Stimulated activated CD8-positive, alpha-beta memory T cell treated with anti-CD3 and anti-CD28 coated beads, Interleukin-2, amount 100 ng/mL, for 48 hours (primary cell): ENCODE data around the gene MAPK10.
A peak's percentile ranks its signal among the peaks of the same experiment; 100 is the strongest.

ENCODE experiments used
- DNase-seq, 2 donors: peaks; one replicate each; pipeline ENCODE4 v3.0.0-alpha.2; 2020; ENCODE audit warnings: low read depth in 2 of 2

The MAPK10 gene

GRCh38 chr4:86359944-86360478 lies at the start of gene MAPK10:
MAPK10 (minus strand) TSS chr4:86360053.
- DNase-seq = peak; percentile 3 to 10

GRCh38 chr4:86403575-86403974 lies 43.7 kb upstream of the MAPK10 start:
- no peak for DNase-seq

GRCh38 chr4:86401826-86402225 lies 42.0 kb upstream of the MAPK10 start:
- DNase-seq = no peak

GRCh38 chr4:86400216-86400615 lies 40.4 kb upstream of the MAPK10 start:
- DNase-seq = no peak

- no peak for DNase-seq
Observed at GRCh38 chr4:86398187-86398586, 38.3 kb upstream of the MAPK10 start.

- DNase-seq = no peak
Observed at GRCh38 chr4:86393749-86394148, 33.9 kb upstream of the MAPK10 start.

GRCh38 chr4:86389664-86390063 lies 29.8 kb upstream of the MAPK10 start:
- DNase-seq = no peak

- no peak for DNase-seq
Observed at GRCh38 chr4:86388252-86388651, 28.4 kb upstream of the MAPK10 start.

GRCh38 chr4:86386817-86387415 lies 27.1 kb upstream of the MAPK10 start:
- no peak for DNase-seq

GRCh38 chr4:86386201-86386600 lies 26.3 kb upstream of the MAPK10 start:
- no peak for DNase-seq

GRCh38 chr4:86381431-86381830 lies 21.6 kb upstream of the MAPK10 start:
- no peak for DNase-seq

- no peak for DNase-seq
Observed at GRCh38 chr4:86380181-86380724, 20.4 kb upstream of the MAPK10 start.

GRCh38 chr4:86376850-86377249 lies 17.0 kb upstream of the MAPK10 start:
- DNase-seq = no peak

- DNase-seq = no peak
Observed at GRCh38 chr4:86368433-86368832, 8.6 kb upstream of the MAPK10 start.

GRCh38 chr4:86367577-86367976 lies 7.7 kb upstream of the MAPK10 start:
- DNase-seq = no peak

GRCh38 chr4:86366920-86367319 lies 7.1 kb upstream of the MAPK10 start:
- DNase-seq = no peak

- DNase-seq = no peak
Observed at GRCh38 chr4:86362510-86362909, 2.7 kb upstream of the MAPK10 start.

- no peak for DNase-seq
Observed at GRCh38 chr4:86358257-86358656, 1.6 kb downstream of the MAPK10 start.

GRCh38 chr4:86357608-86358007 lies 2.2 kb downstream of the MAPK10 start:
- DNase-seq = no peak

- no peak for DNase-seq
Observed at GRCh38 chr4:86356425-86357210, 3.2 kb downstream of the MAPK10 start.

- no peak for DNase-seq
Observed at GRCh38 chr4:86354390-86354789, 5.5 kb downstream of the MAPK10 start.

- no peak for DNase-seq
Observed at GRCh38 chr4:86346320-86346719, 13.5 kb downstream of the MAPK10 start.

- DNase-seq = no peak
Observed at GRCh38 chr4:86344127-86344526, 15.7 kb downstream of the MAPK10 start.
